ENCODE results near the gene GPR158. TPM values are rescaled to one million over a fixed set of nuclear protein-coding genes. Genes with fewer than 3 reads are reported as not detected.

Gene GPR158
- total and polyA plus RNA-seq, 2 of the 8 experiments (the other 6 are each of a cell fraction or from before 2014, with no cell fraction given), result 0.14 to 0.78 TPM

DNA sequence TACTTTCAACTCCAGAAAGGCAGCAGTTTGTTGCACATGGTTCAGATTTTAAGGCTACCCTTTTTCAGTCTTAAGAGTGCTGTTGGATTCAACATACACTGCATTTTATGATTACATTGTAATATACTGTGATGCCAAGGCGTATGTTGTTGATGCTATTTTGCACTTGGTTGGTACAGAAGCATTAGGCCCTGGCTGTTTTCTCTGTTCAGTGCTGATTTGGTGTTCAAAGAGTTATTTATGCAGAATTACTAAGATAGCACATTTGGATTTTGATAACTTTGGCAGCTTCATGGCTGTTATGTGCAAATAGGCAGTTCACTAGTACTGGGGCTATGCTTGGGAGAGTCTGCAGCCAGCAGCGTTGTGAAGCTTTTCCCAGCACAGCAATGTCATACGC, 7.8 kb downstream of the GPR158 start:
- no peaks in the 10 kb centered on the region for H3K23me2 ChIP-seq (ENCODE audit: low read depth, low read length)
- no peak overlapping the region for H4K8ac ChIP-seq (ENCODE audit: extremely low read depth, insufficient read depth, low read length)
- no peak overlapping the region for H2BK120ac ChIP-seq (replicated peaks; ENCODE audit: low read depth, low read length)
- no peak for FAIRE-seq
- H2BK5ac ChIP-seq (ENCODE audit: low read depth, low read length), result no peak overlapping the region
- no peak overlapping the region for H3K9ac ChIP-seq (replicated peaks in 1 of 4; ENCODE audit: extremely low read depth in 1 of 4, low read depth in 3 of 4, low read length in 3 of 4)
- H2BK20ac ChIP-seq (ENCODE audit: low read length), result no peak overlapping the region
- CTCF ChIA-PET (ENCODE audit: partially characterized antibody), result interaction anchor here (0.7 kb wide), 1 partner anchor 8 kb away, joined by 3 read pairs; no protein-coding TSS in a partner anchor
- H3K56ac ChIP-seq (replicated peaks; ENCODE audit: insufficient read length, low read depth, low read length), result no peak overlapping the region
- H3K4me1 ChIP-seq (replicated peaks in 1 of 4; ENCODE audit: control insufficient read depth in 3 of 4, insufficient read depth in 4 of 4, low read length in 3 of 4), result no peaks in the 10 kb centered on the region
- H3K23ac ChIP-seq (ENCODE audit: insufficient read length), result no peak overlapping the region
- H2BK12ac ChIP-seq (ENCODE audit: low read depth, low read length), result no peak overlapping the region
- POLR2A ChIA-PET (ENCODE audit: partially characterized antibody), result no interaction called here
- no peaks in the 10 kb centered on the region for H4K20me1 ChIP-seq (replicated peaks in 1 of 2; ENCODE audit: control insufficient read depth in 1 of 2, insufficient read depth in 2 of 2, low read length in 2 of 2)
- no peak overlapping the region for H3K18ac ChIP-seq (ENCODE audit: extremely low read depth, low read length)
- H3K79me2 ChIP-seq (ENCODE audit: control insufficient read depth in 1 of 2, insufficient read depth in 2 of 2, low read length in 2 of 2), result no peaks in the 10 kb centered on the region
- H3K27me3 ChIP-seq (replicated peaks in 1 of 4; ENCODE audit: control insufficient read depth in 3 of 4, extremely low read depth in 1 of 4, insufficient read depth in 3 of 4, low read length in 3 of 4), result peaks cover 0 to under 1% (median under 1%) of the 10 kb centered on the region in 4 experiments; a peak in 2 of 7 replicates
- no peak overlapping the region for H3K4ac ChIP-seq (replicated peaks; ENCODE audit: insufficient read length, low read depth, low read length)
- no peak overlapping the region for H2AK5ac ChIP-seq (ENCODE audit: low read depth, low read length)
- H3K9me3 ChIP-seq (ENCODE audit: insufficient read depth in 2 of 2, low read depth in 1 of 2, low read length in 1 of 2), result no peaks in the 10 kb centered on the region
- H3K4me3 ChIP-seq (ENCODE audit: extremely low read depth in 1 of 4, insufficient read depth in 2 of 4, low read depth in 3 of 4, low read length in 4 of 4), result no peak overlapping the region
- no peak overlapping the region for H4K91ac ChIP-seq (replicated peaks; ENCODE audit: insufficient read length, low read length)
- no peaks in the 10 kb centered on the region for H3K36me3 ChIP-seq (ENCODE audit: control insufficient read depth in 2 of 4, insufficient read depth in 4 of 4, low read length in 3 of 4)
- 95% methylated on average over 3 of the region's 3 CpGs; no CpG with 5 or more reads in 1 of the 2 experiments for WGBS, 2 experiments (ENCODE audit: extremely low coverage in 1 of 2, insufficient coverage in 1 of 2, insufficient read length in 1 of 2, insufficient replicate concordance in 2 of 2, low coverage in 1 of 2, low lambda C conversion rate in 2 of 2, missing lambda C conversion rate in 1 of 2)
- H3K79me1 ChIP-seq (ENCODE audit: low read depth, low read length), result no peaks in the 10 kb centered on the region
- no peak overlapping the region for H2AFZ ChIP-seq (ENCODE audit: low read length)
- H2BK15ac ChIP-seq (ENCODE audit: low read length), result no peak overlapping the region
- no peak overlapping the region for H3K14ac ChIP-seq (ENCODE audit: insufficient read length)
- H3K27ac ChIP-seq (ENCODE audit: low read depth, low read length), result no peak overlapping the region
- H3K4me2 ChIP-seq (ENCODE audit: insufficient read depth in 1 of 2, low read depth in 2 of 2, low read length in 2 of 2), result no peak overlapping the region
- H4K5ac ChIP-seq (ENCODE audit: insufficient read length, low read depth, low read length), result no peak overlapping the region
- no peak for DNase-seq (ENCODE audit: low read depth in 1 of 2, low spot score in 2 of 2)
- TF ChIP-seq TBP (IDR thresholded peaks at IDR 0.05; ENCODE audit: low read depth, low read length), result no peak
- no peak for TF ChIP-seq CHD2 (IDR thresholded peaks at IDR 0.05; ENCODE audit: low read length)
- no peak for TF ChIP-seq JUND (IDR thresholded peaks at IDR 0.05; ENCODE audit: low read length)
- no peak for TF ChIP-seq SP2 (IDR thresholded peaks at IDR 0.05; ENCODE audit: low read length)
- no peak for TF ChIP-seq ASH2L (IDR thresholded peaks at IDR 0.05; ENCODE audit: low read length)
- TF ChIP-seq NANOG (IDR thresholded peaks at IDR 0.05; ENCODE audit: insufficient read depth, low read depth, low read length, poor library complexity, severe bottlenecking), result no peak
- no peak for TF ChIP-seq TCF12 (IDR thresholded peaks at IDR 0.05; ENCODE audit: low read depth, low read length)
- no peak for TF ChIP-seq POLR2A (IDR thresholded peaks at IDR 0.05; ENCODE audit: control extremely low read depth in 1 of 2, low read depth in 2 of 2, low read length in 2 of 2)
- no peak for TF ChIP-seq SP1 (IDR thresholded peaks at IDR 0.05; ENCODE audit: low read depth, low read length)
- no peak for TF ChIP-seq GTF2F1 (IDR thresholded peaks at IDR 0.05; ENCODE audit: borderline replicate concordance, low read depth, low read length)
- TF ChIP-seq CEBPB (IDR thresholded peaks at IDR 0.05; ENCODE audit: low read depth, low read length), result no peak
- TF ChIP-seq, protein P1, sequence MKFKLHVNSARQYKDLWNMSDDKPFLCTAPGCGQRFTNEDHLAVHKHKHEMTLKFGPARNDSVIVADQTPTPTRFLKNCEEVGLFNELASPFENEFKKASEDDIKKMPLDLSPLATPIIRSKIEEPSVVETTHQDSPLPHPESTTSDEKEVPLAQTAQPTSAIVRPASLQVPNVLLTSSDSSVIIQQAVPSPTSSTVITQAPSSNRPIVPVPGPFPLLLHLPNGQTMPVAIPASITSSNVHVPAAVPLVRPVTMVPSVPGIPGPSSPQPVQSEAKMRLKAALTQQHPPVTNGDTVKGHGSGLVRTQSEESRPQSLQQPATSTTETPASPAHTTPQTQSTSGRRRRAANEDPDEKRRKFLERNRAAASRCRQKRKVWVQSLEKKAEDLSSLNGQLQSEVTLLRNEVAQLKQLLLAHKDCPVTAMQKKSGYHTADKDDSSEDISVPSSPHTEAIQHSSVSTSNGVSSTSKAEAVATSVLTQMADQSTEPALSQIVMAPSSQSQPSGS (IDR thresholded peaks at IDR 0.05; ENCODE audit: low read length), result no peak
- no peak for TF ChIP-seq POU5F1 (IDR thresholded peaks at IDR 0.05; ENCODE audit: low read depth, low read length)
- no peak for TF ChIP-seq EP300 (IDR thresholded peaks at IDR 0.05; ENCODE audit: borderline replicate concordance in 1 of 2, low read depth in 2 of 2, low read length in 2 of 2)
- TF ChIP-seq SIX5 (IDR thresholded peaks at IDR 0.05; ENCODE audit: low read depth, low read length), result no peak
